ENCODE results near the gene EYA2.

Gene EYA2

GRCh38 chr20:47032933-47033578 lies 138.4 kb downstream of the EYA2 start:
- no peak for DNase-seq (ENCODE audit: low read depth in 2 of 3, low spot score in 2 of 3)

GRCh38 chr20:47033665-47034064 lies 139.0 kb downstream of the EYA2 start:
- DNase-seq (ENCODE audit: low read depth in 2 of 3, low spot score in 2 of 3): no peak

- no peak for DNase-seq (ENCODE audit: low read depth in 2 of 3, low spot score in 2 of 3)
These were observed 140.5 kb downstream of the EYA2 start for GRCh38 chr20:47035026-47035590.

- no peak for DNase-seq (ENCODE audit: low read depth in 2 of 3, low spot score in 2 of 3)
These were observed 141.6 kb downstream of the EYA2 start for GRCh38 chr20:47036091-47036870.

- no peak for DNase-seq (ENCODE audit: low read depth in 2 of 3, low spot score in 2 of 3)
These were observed 144.2 kb downstream of the EYA2 start for GRCh38 chr20:47038566-47039560.

GRCh38 chr20:47040506-47041125 lies 146.0 kb downstream of the EYA2 start:
- DNase-seq (ENCODE audit: low read depth in 2 of 3, low spot score in 2 of 3): no peak

GRCh38 chr20:47041396-47041899 lies 146.8 kb downstream of the EYA2 start:
- DNase-seq (ENCODE audit: low read depth in 2 of 3, low spot score in 2 of 3): no peak

GRCh38 chr20:47042464-47042863 lies 147.8 kb downstream of the EYA2 start:
- DNase-seq (ENCODE audit: low read depth in 2 of 3, low spot score in 2 of 3): no peak

- DNase-seq (ENCODE audit: low read depth in 2 of 3, low spot score in 2 of 3): no peak
These were observed 148.4 kb downstream of the EYA2 start for GRCh38 chr20:47043086-47043485.

GRCh38 chr20:47044938-47045337 lies 150.3 kb downstream of the EYA2 start:
- no peak for DNase-seq (ENCODE audit: low read depth in 2 of 3, low spot score in 2 of 3)

GRCh38 chr20:47048054-47048453 lies 153.4 kb downstream of the EYA2 start:
- DNase-seq (ENCODE audit: low read depth in 2 of 3, low spot score in 2 of 3): no peak

GRCh38 chr20:47049771-47050170 lies 155.1 kb downstream of the EYA2 start:
- no peak for DNase-seq (ENCODE audit: low read depth in 2 of 3, low spot score in 2 of 3)

GRCh38 chr20:47050996-47051395 lies 156.4 kb downstream of the EYA2 start:
- DNase-seq (ENCODE audit: low read depth in 2 of 3, low spot score in 2 of 3): no peak

- DNase-seq (ENCODE audit: low read depth in 2 of 3, low spot score in 2 of 3): no peak
These were observed 157.4 kb downstream of the EYA2 start for GRCh38 chr20:47051936-47052526.

- DNase-seq (ENCODE audit: low read depth in 2 of 3, low spot score in 2 of 3): no peak
These were observed 159.9 kb downstream of the EYA2 start for GRCh38 chr20:47054506-47054905.

GRCh38 chr20:47054945-47055344 lies 160.3 kb downstream of the EYA2 start:
- no peak for DNase-seq (ENCODE audit: low read depth in 2 of 3, low spot score in 2 of 3)

GRCh38 chr20:47055699-47056369 lies 161.2 kb downstream of the EYA2 start:
- DNase-seq (ENCODE audit: low read depth in 2 of 3, low spot score in 2 of 3): no peak

- DNase-seq (ENCODE audit: low read depth in 2 of 3, low spot score in 2 of 3): no peak
These were observed 163.0 kb downstream of the EYA2 start for GRCh38 chr20:47057661-47058060.

- no peak for DNase-seq (ENCODE audit: low read depth in 2 of 3, low spot score in 2 of 3)
These were observed 163.6 kb downstream of the EYA2 start for GRCh38 chr20:47058236-47058635.

- no peak for DNase-seq (ENCODE audit: low read depth in 2 of 3, low spot score in 2 of 3)
These were observed 164.9 kb downstream of the EYA2 start for GRCh38 chr20:47059536-47059935.
